ENCODE measurements around the gene LMX1B.

DNA sequence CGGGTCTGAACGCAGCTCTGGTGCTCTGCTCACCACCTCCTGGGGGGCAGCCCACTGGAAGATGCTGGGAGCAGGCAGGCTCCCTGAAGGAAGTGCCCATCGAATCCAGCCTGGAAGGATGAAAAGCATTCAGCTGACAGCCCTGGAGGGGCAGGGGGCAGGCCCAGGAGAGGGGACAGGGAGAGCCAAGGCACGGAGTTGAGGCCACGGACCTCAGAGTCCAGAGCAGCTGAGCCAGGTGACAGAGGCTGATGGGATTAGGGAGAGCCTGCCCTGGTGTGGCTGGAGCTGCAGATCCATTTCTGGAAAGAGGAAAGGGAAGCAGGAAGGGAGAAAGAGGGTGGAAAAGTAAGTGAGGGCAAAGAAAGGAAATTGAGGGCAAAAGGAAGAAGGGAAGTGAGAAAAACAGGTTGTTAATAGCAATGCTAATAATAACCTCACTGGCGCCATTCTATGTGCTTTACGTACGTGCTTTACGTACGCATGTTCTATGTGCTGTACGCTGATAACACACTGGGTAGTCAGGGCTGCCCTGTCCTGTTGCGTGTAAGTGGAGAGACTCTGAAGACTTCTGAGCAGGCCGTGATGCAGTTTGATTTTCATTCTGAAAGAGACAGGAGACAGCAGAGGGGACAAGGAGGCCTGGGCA, 52.6 kb downstream of the LMX1B start:
- TF ChIP-seq, protein P1, sequence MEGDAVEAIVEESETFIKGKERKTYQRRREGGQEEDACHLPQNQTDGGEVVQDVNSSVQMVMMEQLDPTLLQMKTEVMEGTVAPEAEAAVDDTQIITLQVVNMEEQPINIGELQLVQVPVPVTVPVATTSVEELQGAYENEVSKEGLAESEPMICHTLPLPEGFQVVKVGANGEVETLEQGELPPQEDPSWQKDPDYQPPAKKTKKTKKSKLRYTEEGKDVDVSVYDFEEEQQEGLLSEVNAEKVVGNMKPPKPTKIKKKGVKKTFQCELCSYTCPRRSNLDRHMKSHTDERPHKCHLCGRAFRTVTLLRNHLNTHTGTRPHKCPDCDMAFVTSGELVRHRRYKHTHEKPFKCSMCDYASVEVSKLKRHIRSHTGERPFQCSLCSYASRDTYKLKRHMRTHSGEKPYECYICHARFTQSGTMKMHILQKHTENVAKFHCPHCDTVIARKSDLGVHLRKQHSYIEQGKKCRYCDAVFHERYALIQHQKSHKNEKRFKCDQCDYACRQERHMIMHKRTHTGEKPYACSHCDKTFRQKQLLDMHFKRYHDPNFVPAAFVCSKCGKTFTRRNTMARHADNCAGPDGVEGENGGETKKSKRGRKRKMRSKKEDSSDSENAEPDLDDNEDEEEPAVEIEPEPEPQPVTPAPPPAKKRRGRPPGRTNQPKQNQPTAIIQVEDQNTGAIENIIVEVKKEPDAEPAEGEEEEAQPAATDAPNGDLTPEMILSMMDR (IDR thresholded peaks at IDR 0.05; ENCODE audit: poor library complexity, severe bottlenecking), result no peak
- TF ChIP-seq RAD21 (conservative IDR thresholded peaks at IDR 0.05) (no peak), EP300 (conservative IDR thresholded peaks at IDR 0.05; ENCODE audit: poor library complexity, severe bottlenecking) (no peak), MXI1 (conservative IDR thresholded peaks at IDR 0.05; ENCODE audit: poor library complexity, severe bottlenecking) (no peak), TAF1 (IDR thresholded peaks at IDR 0.05; ENCODE audit: low read depth) (no peak), EZH2 (IDR thresholded peaks at IDR 0.05; ENCODE audit: borderline replicate concordance, insufficient read depth, low read length, poor library complexity, severe bottlenecking) (no peak)

All from neural cell (in vitro differentiated cells).